Body of pancreas (tissue), 4 donors: ENCODE data around the gene CD55. TPM values are rescaled to one million over a fixed set of nuclear protein-coding genes. Genes with fewer than 3 reads are reported as not detected.

Experiments
- ATAC-seq: fragments of 150-250 bp; one replicate; pipeline ENCODE4 v1.9.1; 2016
- DNase-seq, 4 donors: peaks; one replicate each; pipeline ENCODE4 v3.0.0-alpha.2; 2019
- H3K27ac ChIP-seq, 4 donors: fragments of 200-600 bp; sonication (generic); 1 replicate in 3 of 4; 2 replicates in 1 of 4; pipeline versions ENCODE4 v1.5.1 to v1.6.1; 2016 to 2019; ENCODE audit warnings: mild to moderate bottlenecking in 1 of 4, mixed read lengths in 1 of 4, moderate library complexity in 1 of 4
- H3K27me3 ChIP-seq, 2 donors: fragments of 200-600 bp; sonication (generic); one replicate each; pipeline ENCODE4 v1.6.0; 2016; ENCODE audit warnings: mild to moderate bottlenecking in 1 of 2
- H3K36me3 ChIP-seq, 2 donors: fragments of 200-600 bp; sonication (generic); replicated peaks in 1 of 2; 2 replicates each; pipeline ENCODE4 v1.5.1; 2016; ENCODE audit warnings: low read depth in 2 of 2; ENCODE audit not compliant: insufficient read depth in 1 of 2
- H3K4me1 ChIP-seq: fragments of 200-600 bp; sonication (generic); one replicate; pipeline ENCODE4 v1.6.0; 2016
- H3K4me3 ChIP-seq, 2 donors: fragments of 200-600 bp; sonication (generic); 1 replicate in 1 of 2; 2 replicates in 1 of 2; pipeline ENCODE4 v1.5.1; 2016 to 2019
- H3K9me3 ChIP-seq, 3 donors: fragments of 200-600 bp; sonication (generic); 1 replicate in 2 of 3; 2 replicates in 1 of 3; pipeline ENCODE4 v1.5.1; 2016
- CTCF ChIP-seq, 7 experiments: fragments of 450-650 bp in 4 of 7; fragments of 200-600 bp in 3 of 7; sonication (generic) in 3 of 7; IDR thresholded peaks; one replicate each; pipeline ENCODE4 v1.5.1; 2016 to 2019; ENCODE audit warnings: antibody characterized with exemption in 7 of 7
- POLR2A ChIP-seq, 3 donors: fragments of 450-650 bp; IDR thresholded peaks; one replicate each; pipeline ENCODE4 v1.6.1; 2016; ENCODE audit warnings: antibody characterized with exemption in 3 of 3, mild to moderate bottlenecking in 2 of 3
- WGBS, 2 donors: methylation state at CpG; one replicate each; pipeline ENCODE4 v1.1.5; 2017; 5-methylcytosine and 5-hydroxymethylcytosine counted together
- intact Hi-C: fragments of 100-400 bp; cut with DNase I; formaldehyde crosslinking; loops from one replicate; pipeline ENCODE4 v1.15.1; 2023
- total RNA-seq, 2 donors: library from RNA; depleted of rRNA; stranded (reverse); fragments of >200 nt; gene quantifications; one replicate each; pipeline ENCODE4 v1.1.0, GENCODE V29; 2016

The CD55 gene
- 10 to 100 TPM; 27.0 to 29.8 TPM for total RNA-seq

- Histone ChIP-seq H3K4me3 (peak within 1 kb of the TSS; percentile 57 to 72), H3K27me3 (no peaks in the 10 kb centered on the region), H3K4me1 (peaks cover 37% of the 10 kb centered on the region), H3K36me3 (peaks cover 0 to 3% of the 10 kb centered on the region in 2 donors), H3K27ac (peak within 1 kb of the TSS; percentile 80 to 92 (median 89)), H3K9me3 (no peaks in the 10 kb centered on the region)
- intact Hi-C loops, result no loop called here
- WGBS, 2 donors, result 0 to 2% methylated on average over 9 to 53 of the region's 53 CpGs
- TF ChIP-seq POLR2A (IDR thresholded peaks at IDR 0.05) (peak; percentile 89 to 95 (median 93)), CTCF (IDR thresholded peaks at IDR 0.05) (peak in 4 of 7 experiments; percentile 25 to 34 (median 28))
- DNase-seq (peak; percentile 89 to 97 (median 92)), ATAC-seq (peak; percentile 83)
Measured at GRCh38 chr1:207321079-207321789, at the start of gene CD55. Gene CD55, plus strand, starts transcription at chr1:207321678. Its CDS starts 88 bp downstream, at chr1:207321766.

- TF ChIP-seq POLR2A (IDR thresholded peaks at IDR 0.05) (no peak), CTCF (IDR thresholded peaks at IDR 0.05) (no peak)
- Histone ChIP-seq H3K4me3 (no peak overlapping the region), H3K27me3 (no peaks in the 10 kb centered on the region), H3K9me3 (no peaks in the 10 kb centered on the region), H3K36me3 (no peaks in the 10 kb centered on the region), H3K4me1 (no peaks in the 10 kb centered on the region), H3K27ac (no peak overlapping the region)
- ATAC-seq, result no peak
- intact Hi-C loops, result no loop called here
- DNase-seq, result no peak
Measured at GRCh38 chr1:207274882-207275281, 46.6 kb upstream of the CD55 start.

- intact Hi-C loops, result no loop called here
- DNase-seq, result no peak
- H3K4me1 ChIP-seq, result no peaks in the 10 kb centered on the region
- H3K9me3 ChIP-seq, result no peaks in the 10 kb centered on the region
- TF ChIP-seq POLR2A (IDR thresholded peaks at IDR 0.05) (no peak), CTCF (IDR thresholded peaks at IDR 0.05) (no peak)
- H3K27ac ChIP-seq, result no peak overlapping the region
- no peak for ATAC-seq
- H3K27me3 ChIP-seq, result no peaks in the 10 kb centered on the region
- H3K4me3 ChIP-seq, result no peak overlapping the region
- 89 to 94% methylated on average over 1 of the region's 1 CpG for WGBS, 2 donors
- no peaks in the 10 kb centered on the region for H3K36me3 ChIP-seq
Measured at GRCh38 chr1:207276465-207276864, 45.0 kb upstream of the CD55 start.

- DNase-seq, result no peak
- Histone ChIP-seq H3K36me3 (no peaks in the 10 kb centered on the region), H3K4me3 (no peak overlapping the region), H3K4me1 (no peaks in the 10 kb centered on the region), H3K27me3 (no peaks in the 10 kb centered on the region), H3K9me3 (no peaks in the 10 kb centered on the region), H3K27ac (no peak overlapping the region)
- WGBS, 2 donors, result 38 to 53% methylated on average over 1 of the region's 1 CpG
- TF ChIP-seq CTCF (IDR thresholded peaks at IDR 0.05), result no peak
- TF ChIP-seq POLR2A (IDR thresholded peaks at IDR 0.05), result no peak
- ATAC-seq, result no peak
- intact Hi-C loops, result no loop called here
Measured at GRCh38 chr1:207277241-207277640, 44.2 kb upstream of the CD55 start.

GRCh38 chr1:207279652-207280051 lies 41.8 kb upstream of the CD55 start:
- ATAC-seq (no peak), DNase-seq (no peak)
- intact Hi-C loops, result no loop called here
- Histone ChIP-seq H3K27me3 (no peaks in the 10 kb centered on the region), H3K27ac (no peak overlapping the region), H3K9me3 (no peaks in the 10 kb centered on the region), H3K4me1 (peaks cover 9% of the 10 kb centered on the region), H3K4me3 (no peak overlapping the region), H3K36me3 (no peaks in the 10 kb centered on the region)
- WGBS, 2 donors, result 83 to 97% methylated on average over 2 of the region's 2 CpGs
- TF ChIP-seq POLR2A (IDR thresholded peaks at IDR 0.05), result no peak
- TF ChIP-seq CTCF (IDR thresholded peaks at IDR 0.05), result no peak
